ENCODE data around the gene INCENP. TPM values are rescaled to one million over a fixed set of nuclear protein-coding genes. Genes with fewer than 3 reads are reported as not detected.

Gene INCENP
- total and polyA plus RNA-seq, 2 of the 13 experiments (the other 11 are each of a cell fraction or from before 2014, with no cell fraction given) = 14.1 to 37.3 TPM

GRCh38 chr11:62108017-62108750, 15.6 kb upstream of the INCENP start (continued):
- TF ChIP-seq HMGXB4 (CRISPR knock-in tag; IDR thresholded peaks at IDR 0.05; ENCODE audit: borderline replicate concordance in 1 of 2, low read depth in 1 of 2) (peak in 1 of 2 experiments; percentile 26; a peak in 1 of 4 replicates), POLR2AphosphoS2 (IDR thresholded peaks at IDR 0.05; ENCODE audit: low read depth, low read length) (no peak), ZNF446 (CRISPR knock-in tag; IDR thresholded peaks at IDR 0.05) (no peak), ZNF12 (CRISPR knock-in tag; IDR thresholded peaks at IDR 0.05) (0 out of 2 replicates have a peak, but pooled peaks have one; percentile 18), STAG1 (CRISPR knock-in tag; IDR thresholded peaks at IDR 0.05) (peak; percentile 85), ZFX (CRISPR knock-in tag; IDR thresholded peaks at IDR 0.05; ENCODE audit: low read depth) (peak; percentile 35; the same call in 1 of the 2 replicates), SRY (CRISPR knock-in tag; IDR thresholded peaks at IDR 0.05) (no peak), SRF (IDR thresholded peaks at IDR 0.05; ENCODE audit: low read depth, low read length) (0 out of 2 replicates have a peak, but pooled peaks have one; percentile 19)

GRCh38 chr11:62108971-62109404, 14.8 kb upstream of the INCENP start:
- no peak for DNase-seq (ENCODE audit: low spot score)
- TF ChIP-seq CC2D1A (CRISPR knock-in tag; IDR thresholded peaks at IDR 0.05) (no peak), FOSL2 (CRISPR knock-in tag; IDR thresholded peaks at IDR 0.05) (peak; percentile 46; the same call in 1 of the 2 replicates)
- H3K4me2 ChIP-seq (ENCODE audit: low read depth, low read length) = peak overlapping the region; percentile 21
- H4K20me1 ChIP-seq (ENCODE audit: insufficient read depth, low read length) = no peaks in the 10 kb centered on the region
- H3K9me3 ChIP-seq (ENCODE audit: low read length) = no peaks in the 10 kb centered on the region; the same call in 1 of the 2 replicates
- FAIRE-seq = no peak
- no peak overlapping the region for H2AFZ ChIP-seq (ENCODE audit: low read length)
- no peaks in the 10 kb centered on the region for H3K36me3 ChIP-seq (replicated peaks in 1 of 2; ENCODE audit: control insufficient read depth in 1 of 2, insufficient read depth in 2 of 2, low read length in 2 of 2)
- WGBS (ENCODE audit: low lambda C conversion rate) = 13% methylated on average over 6 of the region's 6 CpGs
- ChIA-PET POLR2A (interaction anchor here (1.0 kb wide), 1 partner anchor 316 kb away, joined by 3 read pairs; the partner anchor contains the start of gene FEN1), CTCF (ENCODE audit: low intra/inter-chr PET ratio, low total read pairs) (no interaction called here)
- in situ Hi-C loops (cut with HindIII; ENCODE audit: extremely low pct_ligation_motif_present, low pct_unique_long_range_greater_than_20kb) (no loop called here), intact Hi-C loops (cut with micrococcal nuclease; ENCODE audit: unreplicated experiment) (loop anchor here (1.0 to 5.0 kb wide), 4 partner anchors 26 to 316 kb away; no protein-coding TSS in a partner anchor)
- H3K79me2 ChIP-seq (ENCODE audit: insufficient read depth, low read length) = no peaks in the 10 kb centered on the region
- H3K4me1 ChIP-seq (ENCODE audit: insufficient read depth, low read length) = peaks cover 30% of the 10 kb centered on the region
- ATAC-seq = no peak; the same call in 2 of the 3 replicates
- no peak overlapping the region for H3K9ac ChIP-seq (ENCODE audit: insufficient read depth, low read depth, low read length)
- H3K27me3 ChIP-seq (ENCODE audit: control insufficient read depth in 1 of 2, insufficient read depth in 2 of 2, low read length in 2 of 2) = peaks cover 0 to 3% of the 10 kb centered on the region in 2 experiments; a peak in 2 of 5 replicates
- no peak overlapping the region for H3K27ac ChIP-seq (ENCODE audit: extremely low read length, insufficient read depth, low read length)
- H3K4me3 ChIP-seq (replicated peaks in 1 of 3; ENCODE audit: insufficient read depth in 1 of 3, low read depth in 2 of 3, low read length in 3 of 3) = no peak overlapping the region
- BruUV-seq (replicated peaks) = no TSS peak

Measured in HepG2 (cell line).